Ovary (tissue), 9 donors: ENCODE results near the gene DUSP12. TPM values are rescaled to one million over a fixed set of nuclear protein-coding genes. Genes with fewer than 3 reads are reported as not detected.

Source experiments
- DNase-seq, 5 donors: peaks; one replicate each; pipeline ENCODE4 v3.0.0-alpha.2; 2019 to 2020
- H3K27ac ChIP-seq, 2 donors: fragments of 200-600 bp; one replicate each; pipeline versions ENCODE4 v1.5.1 to v1.8.0; 2019 to 2022
- H3K27me3 ChIP-seq: fragments of 200-600 bp; one replicate; pipeline ENCODE4 v1.8.0; 2022
- H3K36me3 ChIP-seq: fragments of 200-600 bp; sonication (generic); one replicate; pipeline ENCODE4 v1.5.1; 2019
- H3K4me1 ChIP-seq: one replicate; pipeline ENCODE4 v1.8.1; 2013; ENCODE audit warnings: mild to moderate bottlenecking, moderate library complexity; ENCODE audit not compliant: insufficient read depth
- H3K4me3 ChIP-seq: fragments of 200-600 bp; sonication (generic); one replicate; pipeline ENCODE4 v1.5.1; 2017
- H3K9me3 ChIP-seq, 2 donors: fragments of 200-600 bp in 1 of 2; sonication (generic) in 1 of 2; one replicate each; pipeline versions ENCODE4 v1.5.1 to v1.8.1; 2013 to 2019; ENCODE audit warnings: mild to moderate bottlenecking in 1 of 2, moderate library complexity in 1 of 2
- CTCF ChIP-seq, 3 donors: fragments of 450-650 bp in 2 of 3; fragments of 200-600 bp in 1 of 3; IDR thresholded peaks; one replicate each; pipeline versions ENCODE4 v1.5.1 to v1.8.0; 2016 to 2022; ENCODE audit warnings: antibody characterized with exemption in 3 of 3, mild to moderate bottlenecking in 1 of 3
- EP300 ChIP-seq: sonication (generic); formaldehyde crosslinking; IDR thresholded peaks from one replicate; pipeline ENCODE4 v1.6.1; 2017; ENCODE audit warnings: antibody characterized with exemption
- POLR2A ChIP-seq: fragments of 450-650 bp; IDR thresholded peaks from one replicate; pipeline ENCODE4 v1.6.1; 2017; ENCODE audit warnings: antibody characterized with exemption, mild to moderate bottlenecking, moderate library complexity
- WGBS, 3 donors: extraction: QIAGEN DNeasy Blood & Tissue Kit in 1 of 3; methylation state at CpG; one replicate each; pipeline versions ENCODE4 v1.1.5 to v1.1.7; 2013 to 2017; 5-methylcytosine and 5-hydroxymethylcytosine counted together
- intact Hi-C, 4 donors: fragments of 100-400 bp; cut with DNase I; formaldehyde crosslinking; loops; one replicate each; pipeline versions ENCODE4 v1.11.0 to v1.15.1; 2022 to 2023
- polyA plus RNA-seq, 2 donors: library from polyadenylated mRNA; stranded (reverse); fragments of 200-250 nt in 1 of 2; fragments of 350-450 nt in 1 of 2; fragmentation: Illumina TruSeq in 1 of 2; extraction: RNeasy Lipid Tissue Mini Kit (QIAGEN cat#74804) in 1 of 2; gene quantifications; one replicate each; pipeline ENCODE4 v1.2.3, GENCODE V29; 2013 to 2014
- total RNA-seq, 7 donors: library from RNA; depleted of rRNA in 2 of 7; stranded (reverse); fragments of >200 nt in 2 of 7; fragmentation: NEBNext Ultra II Directional in 3 of 7; extraction: Animal tissue kit (Norgen Biotek cat#: 25700) in 3 of 7; gene quantifications; one replicate each; pipeline versions ENCODE4 v1.1.0 to v1.2.4, GENCODE V29; 2016 to 2023
- donor health status: DM: no; HTN: no; CAD: no; lungs with moderate emphysema.
- donor health status: DM: no; HTN: no; CAD: no.
- donor health status: Bipolar disorder and iron deficiency.
- donor health status: DM: yes; HTN: yes; CAD: no.
- donor health status: DM: no; HTN: no; CAD: no.
- donor health status: DM: yes; HTN: yes; CAD: no.

Gene DUSP12
- total and polyA plus RNA-seq, 9 donors: 15.0 to 28.9 (median 19.8) TPM

GRCh38 chr1:161739865-161740566 lies 9.6 kb upstream of the DUSP12 start:
- 63 to 70% (median 67%) methylated on average over 8 of the region's 8 CpGs for WGBS, 3 donors
- H3K27ac ChIP-seq: no peak overlapping the region
- no peak for DNase-seq
- no peak overlapping the region for H3K4me3 ChIP-seq
- H3K4me1 ChIP-seq: no peaks in the 10 kb centered on the region
- intact Hi-C loops: loop anchor here in 1 of 4 donors (10.0 kb wide), 1 partner anchor 255 kb away; no protein-coding TSS in a partner anchor
- no peaks in the 10 kb centered on the region for H3K9me3 ChIP-seq
- H3K27me3 ChIP-seq: no peaks in the 10 kb centered on the region
- TF ChIP-seq EP300 (no peak), CTCF (IDR thresholded peaks at IDR 0.05) (no peak), POLR2A (no peak)
- no peaks in the 10 kb centered on the region for H3K36me3 ChIP-seq

GRCh38 chr1:161740921-161741320 lies 8.7 kb upstream of the DUSP12 start:
- WGBS, 3 donors: 82 to 88% (median 86%) methylated on average over 6 of the region's 6 CpGs
- intact Hi-C loops: loop anchor here in 1 of 4 donors (10.0 kb wide), 1 partner anchor 256 kb away; no protein-coding TSS in a partner anchor
- no peak overlapping the region for H3K27ac ChIP-seq

GRCh38 chr1:161743231-161743630 lies 6.4 kb upstream of the DUSP12 start:
- WGBS, 3 donors: 74 to 79% (median 76%) methylated on average over 9 of the region's 9 CpGs
- H3K9me3 ChIP-seq: no peaks in the 10 kb centered on the region
- H3K4me1 ChIP-seq: no peaks in the 10 kb centered on the region
- H3K36me3 ChIP-seq: no peaks in the 10 kb centered on the region
- no peak for TF ChIP-seq POLR2A
- TF ChIP-seq CTCF (IDR thresholded peaks at IDR 0.05): no peak
- no peak for TF ChIP-seq EP300
- H3K27me3 ChIP-seq: no peaks in the 10 kb centered on the region
- no peak overlapping the region for H3K4me3 ChIP-seq
- H3K27ac ChIP-seq: no peak overlapping the region
- intact Hi-C loops: loop anchor here in 1 of 4 donors (10.0 kb wide), 1 partner anchor 258 kb away; no protein-coding TSS in a partner anchor
- no peak for DNase-seq

More at GRCh38 chr1:161740921-161741320, 8.7 kb upstream of the DUSP12 start:
- H3K36me3 ChIP-seq: no peaks in the 10 kb centered on the region
- H3K9me3 ChIP-seq: no peaks in the 10 kb centered on the region
- H3K27me3 ChIP-seq: no peaks in the 10 kb centered on the region
- no peak overlapping the region for H3K4me3 ChIP-seq
- TF ChIP-seq CTCF (IDR thresholded peaks at IDR 0.05): no peak
- TF ChIP-seq POLR2A: no peak
- no peak for TF ChIP-seq EP300
- H3K4me1 ChIP-seq: no peaks in the 10 kb centered on the region
- no peak for DNase-seq

- intact Hi-C loops: loop anchor here in 1 of 4 donors (10.0 kb wide), 1 partner anchor 263 kb away; no protein-coding TSS in a partner anchor
These were observed 1.8 kb upstream of the DUSP12 start for GRCh38 chr1:161747801-161748200.

More at GRCh38 chr1:161747801-161748200, 1.8 kb upstream of the DUSP12 start:
- Histone ChIP-seq H3K4me3 (no peak overlapping the region), H3K4me1 (peaks cover 7% of the 10 kb centered on the region), H3K27me3 (no peaks in the 10 kb centered on the region), H3K9me3 (no peaks in the 10 kb centered on the region), H3K36me3 (no peaks in the 10 kb centered on the region), H3K27ac (no peak overlapping the region)
- TF ChIP-seq EP300 (no peak), CTCF (IDR thresholded peaks at IDR 0.05) (no peak), POLR2A (no peak)
- WGBS, 3 donors: 21 to 45% (median 31%) methylated on average over 6 of the region's 6 CpGs
- no peak for DNase-seq
